Left ventricle myocardium inferior (tissue), 1 donor: ENCODE data around the gene VPS37D. TPM values are rescaled to one million over a fixed set of nuclear protein-coding genes. Genes with fewer than 3 reads are reported as not detected.
A peak's percentile ranks its signal among the peaks of the same experiment; 100 is the strongest.
"Not testable (repeated sequence)": the region's sequence is repeated elsewhere in the genome, so short reads cannot be mapped to it uniquely, and the experiment has no call there.

Experiments used
- DNase-seq: peaks from one replicate; pipeline ENCODE4 v3.0.0-alpha.2; 2020
- H3K27ac ChIP-seq: fragments of 200-600 bp; replicated peaks from 2 replicates; pipeline ENCODE4 v1.8.0; 2021
- H3K27me3 ChIP-seq: fragments of 200-600 bp; 2 replicates; pipeline ENCODE4 v1.8.0; 2021; ENCODE audit warnings: low read depth
- H3K36me3 ChIP-seq: fragments of 200-600 bp; 2 replicates; pipeline ENCODE4 v1.8.0; 2021
- H3K4me1 ChIP-seq: fragments of 200-600 bp; 2 replicates; pipeline ENCODE4 v1.8.0; 2021
- H3K4me3 ChIP-seq: fragments of 200-600 bp; 2 replicates; pipeline ENCODE4 v1.8.0; 2021; ENCODE audit warnings: mild to moderate bottlenecking, moderate library complexity
- H3K9me3 ChIP-seq: fragments of 200-600 bp; replicated peaks from 2 replicates; pipeline ENCODE4 v1.8.0; 2021
- intact Hi-C: fragments of 100-400 bp; cut with micrococcal nuclease; formaldehyde crosslinking; loops from one replicate; pipeline ENCODE4 v1.11.0; 2022
- long read RNA-seq: library from polyadenylated mRNA; unstranded; transcript quantifications from one replicate; pipeline ENCODE4 v2.0.0, GENCODE V29; 2021
- total RNA-seq: library from RNA; stranded (reverse); fragmentation: NEBNext Ultra II Directional; extraction: Animal tissue kit (Norgen Biotek cat#: 25700); gene quantifications from one replicate; pipeline ENCODE4 v1.2.1, GENCODE V29; 2021
- TF ChIP-seq, protein P1 (sequence below): fragments of 200-600 bp; IDR thresholded peaks from 2 replicates; pipeline ENCODE4 v1.8.0; 2021; ENCODE audit warnings: antibody characterized with exemption, mild to moderate bottlenecking, borderline replicate concordance
- donor health status: DM: no; HTN: yes; CAD: no; lungs with severe emphysema.

Gene VPS37D, protein sequence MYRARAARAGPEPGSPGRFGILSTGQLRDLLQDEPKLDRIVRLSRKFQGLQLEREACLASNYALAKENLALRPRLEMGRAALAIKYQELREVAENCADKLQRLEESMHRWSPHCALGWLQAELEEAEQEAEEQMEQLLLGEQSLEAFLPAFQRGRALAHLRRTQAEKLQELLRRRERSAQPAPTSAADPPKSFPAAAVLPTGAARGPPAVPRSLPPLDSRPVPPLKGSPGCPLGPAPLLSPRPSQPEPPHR
- 3.1 TPM for total RNA-seq
- long read RNA-seq, transcript VPS37D-201 (4 exons, 1,624 nt): major isoform, 8 of 9 reads
- long read RNA-seq, partial matches to known transcripts: 0 of 9 reads
- long read RNA-seq, other reads (novel, unspliced or antisense): 1 of 9 reads

DNA sequence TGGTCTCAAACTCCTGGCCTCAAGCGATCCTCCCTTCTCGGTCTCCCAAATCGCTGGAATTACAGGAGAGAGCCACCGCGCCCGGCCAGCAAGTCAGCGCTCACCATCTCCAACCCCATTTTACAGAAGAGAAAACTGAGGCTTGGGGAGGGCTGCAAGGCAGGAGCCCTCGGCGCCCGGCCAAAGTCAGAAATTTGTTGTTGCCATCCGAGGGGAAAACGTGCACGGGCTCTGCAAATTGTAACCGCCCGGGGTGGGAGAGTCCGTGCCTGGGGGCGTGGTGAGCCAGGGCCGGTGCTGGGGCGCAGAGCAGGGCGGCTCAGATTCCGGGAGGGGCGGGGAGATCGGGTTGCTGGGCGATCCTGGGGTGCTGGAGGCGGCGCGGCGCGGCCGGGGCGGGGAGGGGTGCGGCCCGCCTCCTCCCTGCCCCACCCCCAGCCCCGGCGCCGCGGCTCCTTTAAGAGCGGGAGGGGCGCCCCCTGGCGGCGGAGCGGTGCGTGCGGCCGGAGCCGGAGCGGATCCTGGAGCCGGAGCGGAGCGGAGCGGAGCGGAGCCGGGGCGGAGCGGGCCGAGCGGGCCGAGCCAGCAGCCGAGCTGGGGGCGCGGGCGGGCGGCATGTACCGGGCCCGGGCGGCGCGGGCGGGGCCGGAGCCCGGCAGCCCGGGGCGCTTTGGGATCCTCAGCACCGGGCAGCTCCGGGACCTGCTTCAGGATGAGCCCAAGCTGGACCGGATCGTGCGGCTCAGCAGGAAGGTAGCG lies at the start of gene VPS37D:
VPS37D (plus strand) TSS at position 488 of the 759 bp plus-strand sequence; CDS start at position 616, 128 bp downstream.
- peaks cover 11% of the 10 kb centered on the region for H3K9me3 ChIP-seq
- DNase-seq: peak; percentile 90
- H3K4me3 ChIP-seq: peak within 1 kb of the TSS; percentile 73
- intact Hi-C loops: no loop called here
- no peak within 1 kb of the TSS for H3K27ac ChIP-seq
- H3K4me1 ChIP-seq: peaks cover 17% of the 10 kb centered on the region
- H3K27me3 ChIP-seq: peaks cover 6% of the 10 kb centered on the region
- TF ChIP-seq, protein P1, sequence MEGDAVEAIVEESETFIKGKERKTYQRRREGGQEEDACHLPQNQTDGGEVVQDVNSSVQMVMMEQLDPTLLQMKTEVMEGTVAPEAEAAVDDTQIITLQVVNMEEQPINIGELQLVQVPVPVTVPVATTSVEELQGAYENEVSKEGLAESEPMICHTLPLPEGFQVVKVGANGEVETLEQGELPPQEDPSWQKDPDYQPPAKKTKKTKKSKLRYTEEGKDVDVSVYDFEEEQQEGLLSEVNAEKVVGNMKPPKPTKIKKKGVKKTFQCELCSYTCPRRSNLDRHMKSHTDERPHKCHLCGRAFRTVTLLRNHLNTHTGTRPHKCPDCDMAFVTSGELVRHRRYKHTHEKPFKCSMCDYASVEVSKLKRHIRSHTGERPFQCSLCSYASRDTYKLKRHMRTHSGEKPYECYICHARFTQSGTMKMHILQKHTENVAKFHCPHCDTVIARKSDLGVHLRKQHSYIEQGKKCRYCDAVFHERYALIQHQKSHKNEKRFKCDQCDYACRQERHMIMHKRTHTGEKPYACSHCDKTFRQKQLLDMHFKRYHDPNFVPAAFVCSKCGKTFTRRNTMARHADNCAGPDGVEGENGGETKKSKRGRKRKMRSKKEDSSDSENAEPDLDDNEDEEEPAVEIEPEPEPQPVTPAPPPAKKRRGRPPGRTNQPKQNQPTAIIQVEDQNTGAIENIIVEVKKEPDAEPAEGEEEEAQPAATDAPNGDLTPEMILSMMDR: peak; percentile 85
- no peaks in the 10 kb centered on the region for H3K36me3 ChIP-seq

DNA sequence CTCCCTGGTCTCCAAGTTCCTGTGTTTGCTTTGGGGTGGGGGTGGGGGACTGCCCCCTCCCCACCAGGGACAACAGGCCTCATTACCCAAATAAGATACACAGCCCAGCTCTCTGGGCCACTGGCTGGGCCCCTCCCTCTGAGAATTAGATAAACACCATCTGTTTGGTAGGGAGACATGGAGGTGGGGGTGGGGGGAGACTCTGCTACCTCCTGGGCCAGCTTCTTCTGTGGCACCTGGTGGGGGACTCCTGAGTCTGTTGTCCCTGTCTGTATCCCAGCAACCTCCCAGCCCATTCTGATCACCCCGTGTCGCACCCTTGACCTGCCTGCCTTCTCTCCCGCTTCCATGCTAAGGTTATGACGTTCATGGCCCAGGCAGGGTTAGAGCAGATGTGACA lies 49.1 kb upstream of the VPS37D start:
- no peak overlapping the region for H3K4me3 ChIP-seq
- no peak overlapping the region for H3K27ac ChIP-seq
- H3K36me3 ChIP-seq: no peaks in the 10 kb centered on the region
- H3K9me3 ChIP-seq: no peaks in the 10 kb centered on the region
- TF ChIP-seq, protein P1: no peak
- peaks cover 58% of the 10 kb centered on the region for H3K27me3 ChIP-seq
- H3K4me1 ChIP-seq: peaks cover 13% of the 10 kb centered on the region
- intact Hi-C loops: no loop called here
- no peak for DNase-seq

DNA sequence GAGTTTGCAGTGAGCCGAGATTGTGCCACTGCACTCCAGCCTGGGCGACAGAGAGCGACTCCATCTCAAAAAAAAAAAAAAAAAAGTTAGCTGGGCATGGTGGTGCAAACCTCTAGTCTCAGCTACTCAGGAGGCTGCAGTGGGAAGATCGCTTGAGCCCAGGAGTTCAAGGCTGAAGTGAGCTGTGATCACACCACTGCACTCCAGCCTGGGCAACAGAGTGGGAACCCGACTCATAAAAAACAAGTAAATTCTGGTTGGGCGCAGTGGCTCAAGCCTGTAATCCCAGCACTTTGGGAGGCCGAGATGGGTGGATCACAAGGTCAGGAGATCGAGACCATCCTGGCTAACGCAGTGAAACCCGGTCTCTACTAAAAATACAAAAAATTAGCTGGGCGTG lies 48.2 kb upstream of the VPS37D start:
- H3K36me3 ChIP-seq, H3K9me3 ChIP-seq, H3K4me3 ChIP-seq, H3K27ac ChIP-seq, DNase-seq, intact Hi-C loops: not testable (repeated sequence)
- peaks cover 21% of the 10 kb centered on the region for H3K4me1 ChIP-seq
- peaks cover 58% of the 10 kb centered on the region for H3K27me3 ChIP-seq

DNA sequence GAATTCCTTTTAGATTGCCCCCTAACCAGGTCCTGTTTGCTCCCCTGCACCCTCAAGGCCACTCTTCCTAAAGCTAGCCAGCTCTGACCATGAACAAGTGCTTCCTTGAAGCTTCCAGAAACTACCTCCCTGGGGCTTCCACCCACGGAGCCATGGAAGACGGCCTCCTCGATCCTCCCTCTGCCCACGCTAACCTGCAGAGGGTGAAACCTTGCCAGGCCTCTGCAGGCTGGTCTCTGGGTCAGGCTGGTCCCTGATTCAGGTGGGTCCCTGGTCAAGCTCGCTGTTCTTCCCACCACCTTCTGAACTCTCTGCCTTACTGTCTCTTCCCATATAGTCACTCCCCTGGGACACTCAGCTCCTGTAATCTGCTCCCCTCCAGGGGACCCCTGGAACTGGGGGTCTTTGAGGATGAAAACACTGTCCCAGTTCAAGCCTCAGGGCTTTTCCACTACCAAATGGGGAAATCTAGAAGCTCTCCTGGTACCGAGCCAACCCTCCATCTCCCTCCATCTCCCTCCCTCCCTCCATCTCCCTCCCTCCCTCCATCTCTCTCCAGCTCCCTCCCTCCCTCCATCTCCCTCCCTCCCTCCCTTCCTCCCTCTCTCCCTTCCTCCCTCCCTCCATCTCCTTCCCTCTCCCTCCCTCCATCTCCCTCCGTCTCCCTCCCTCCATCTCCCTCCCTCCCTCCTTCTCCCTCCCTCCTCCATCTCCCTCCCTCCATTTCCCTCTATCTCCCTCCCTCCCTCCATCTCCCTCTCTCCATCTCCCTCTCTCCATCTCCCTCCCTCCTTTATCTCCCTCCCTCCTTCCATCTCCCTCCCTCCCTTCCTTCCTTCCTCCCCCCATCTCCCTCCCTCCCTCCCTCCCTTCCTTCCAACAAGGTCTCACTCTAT lies 46.2 kb upstream of the VPS37D start:
- no peak overlapping the region for H3K27ac ChIP-seq
- H3K27me3 ChIP-seq: peaks cover 58% of the 10 kb centered on the region
- DNase-seq: no peak
- H3K4me3 ChIP-seq: no peak overlapping the region
- no peaks in the 10 kb centered on the region for H3K36me3 ChIP-seq
- intact Hi-C loops: no loop called here
- H3K4me1 ChIP-seq: peaks cover 25% of the 10 kb centered on the region
- TF ChIP-seq, protein P1: no peak
- no peaks in the 10 kb centered on the region for H3K9me3 ChIP-seq

DNA sequence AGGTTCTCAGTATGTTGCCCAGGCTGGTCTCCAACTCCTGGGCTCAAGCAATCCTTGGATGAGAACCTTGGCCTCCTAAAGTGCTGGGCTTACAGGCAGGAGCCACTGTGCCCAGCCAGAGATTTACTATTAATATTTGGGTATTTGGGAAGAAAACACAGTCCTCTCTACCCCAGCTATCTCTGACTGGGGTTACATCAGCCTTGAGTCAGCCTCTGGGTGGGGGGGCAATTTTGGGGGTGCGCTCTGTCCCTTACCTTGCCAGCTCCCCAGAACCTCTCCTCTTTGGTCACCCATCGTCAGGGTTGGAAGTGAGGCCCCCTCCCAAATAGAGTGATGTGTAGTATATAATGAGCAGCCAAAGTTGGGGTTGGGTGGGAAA lies 45.1 kb upstream of the VPS37D start:
- H3K36me3 ChIP-seq: no peaks in the 10 kb centered on the region
- TF ChIP-seq, protein P1: no peak
- DNase-seq: no peak
- intact Hi-C loops: no loop called here
- peaks cover 25% of the 10 kb centered on the region for H3K4me1 ChIP-seq
- H3K27ac ChIP-seq: no peak overlapping the region
- H3K9me3 ChIP-seq: no peaks in the 10 kb centered on the region
- peak overlapping the region; percentile 68 for H3K4me3 ChIP-seq
- peaks cover 69% of the 10 kb centered on the region for H3K27me3 ChIP-seq
